NCI-H2227 treated with DMSO at 0.1 percent for 48 hours (cell line): Measurements from ENCODE around the gene KCNJ6.
"Not testable (repeated sequence)": the region's sequence is repeated elsewhere in the genome, so short reads cannot be mapped to it uniquely, and the experiment has no call there.

Source experiments
- DNase-seq: peaks from one replicate; lab custom pipeline; 2025; lab: John Stamatoyannopoulos, UW

KCNJ6 gene

DNA sequence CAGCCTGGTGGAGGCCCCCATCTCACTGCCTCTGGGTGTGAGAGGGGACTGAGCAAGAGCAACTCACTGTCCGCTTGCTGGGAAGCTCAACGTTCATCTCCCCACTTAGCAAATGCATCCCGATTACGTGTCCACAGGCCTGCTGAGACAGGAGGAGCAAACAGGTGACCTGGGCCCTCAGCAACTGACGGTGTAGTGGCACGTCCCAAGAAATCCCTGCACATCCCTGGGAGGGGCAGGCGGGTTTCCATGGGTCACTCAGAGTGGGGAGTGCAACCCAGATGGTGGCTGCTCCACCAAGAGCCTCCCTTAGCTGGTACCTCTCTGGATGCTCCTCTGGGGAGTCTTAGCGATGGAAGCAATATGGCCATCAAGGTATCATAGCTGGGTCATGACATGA is 320.3 kb downstream of the KCNJ6 start:
- DNase-seq, result no peak

DNA sequence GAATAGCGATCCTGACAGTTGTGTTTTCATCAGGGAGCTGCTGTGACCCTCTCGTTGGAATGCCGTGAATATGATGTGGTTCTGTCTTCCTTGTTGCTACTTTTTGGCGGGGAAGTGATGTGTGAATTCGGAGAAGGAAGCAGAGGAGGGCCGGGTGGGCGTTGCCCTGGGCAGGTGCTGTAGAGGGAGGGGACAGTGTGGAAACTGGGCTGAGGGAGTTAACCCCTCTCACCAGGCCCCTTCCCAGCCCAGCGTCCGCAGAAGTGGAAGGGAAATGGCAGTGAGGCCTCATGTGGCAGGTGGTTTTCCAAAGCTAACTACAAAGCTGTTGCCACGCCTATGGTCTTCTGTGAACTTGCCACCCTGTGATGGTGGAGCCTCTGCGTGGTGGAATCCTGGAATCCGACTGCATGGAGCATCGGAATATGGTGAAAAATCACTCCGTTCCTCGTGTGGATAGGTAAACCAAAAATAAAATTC is 321.7 kb downstream of the KCNJ6 start:
- no peak for DNase-seq

DNA sequence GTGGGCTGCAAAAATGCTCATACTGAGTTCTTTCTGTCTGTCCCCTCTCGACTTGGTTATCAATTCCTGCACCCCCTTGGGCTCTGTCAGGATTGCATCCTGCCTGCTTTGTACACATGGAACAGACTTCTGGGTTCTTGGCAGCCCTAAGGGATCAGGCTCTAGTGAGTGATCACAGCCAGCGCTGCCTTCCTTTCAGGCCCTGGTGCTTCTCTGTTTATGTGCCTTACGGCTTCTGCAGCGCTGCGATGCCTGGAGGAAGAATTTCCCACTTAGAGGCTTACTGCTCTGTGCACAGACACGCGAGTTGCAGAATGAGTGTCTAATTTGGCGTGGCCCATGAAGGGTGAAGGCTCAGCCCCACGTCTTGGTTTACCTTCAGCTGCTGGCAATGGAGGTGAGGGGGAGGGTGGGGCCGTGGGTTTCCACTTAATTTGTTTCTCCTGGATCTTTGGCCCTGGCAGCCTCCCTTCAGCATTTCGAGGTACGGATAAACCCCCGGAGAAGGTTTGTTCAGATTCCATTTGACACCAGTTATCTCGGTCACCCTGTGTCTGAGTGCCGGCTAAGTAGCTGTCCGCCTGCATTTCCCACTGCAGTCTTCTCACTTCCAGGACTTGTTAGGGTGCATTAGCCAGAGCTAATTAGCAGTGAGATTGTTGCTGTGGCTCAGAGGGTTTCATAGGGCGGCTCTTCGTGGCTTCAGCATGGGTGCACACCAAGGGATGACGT is 322.4 kb downstream of the KCNJ6 start:
- DNase-seq, result no peak

DNA sequence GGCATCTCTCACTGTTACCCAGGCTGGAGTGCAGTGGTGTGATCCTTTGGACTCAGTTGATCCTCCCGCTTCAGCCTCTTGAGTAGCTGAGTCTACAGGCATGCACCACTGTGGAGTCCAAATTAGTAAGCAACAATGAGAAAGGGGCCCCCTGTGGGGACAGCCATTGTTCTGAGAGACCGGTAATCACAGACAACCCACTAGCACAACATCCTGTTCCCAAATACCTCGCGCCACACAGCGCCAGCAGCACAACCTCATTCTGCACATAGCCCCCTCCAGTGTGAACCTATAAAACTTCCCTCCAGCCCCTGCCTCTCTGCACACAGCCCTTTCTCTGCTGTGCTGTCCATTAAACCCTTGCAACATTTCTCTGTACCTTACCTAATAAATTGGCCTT is 323.2 kb downstream of the KCNJ6 start:
- no peak for DNase-seq

GRCh38 chr21:37592496-37592895 is 323.8 kb downstream of the KCNJ6 start:
- no peak for DNase-seq

DNA sequence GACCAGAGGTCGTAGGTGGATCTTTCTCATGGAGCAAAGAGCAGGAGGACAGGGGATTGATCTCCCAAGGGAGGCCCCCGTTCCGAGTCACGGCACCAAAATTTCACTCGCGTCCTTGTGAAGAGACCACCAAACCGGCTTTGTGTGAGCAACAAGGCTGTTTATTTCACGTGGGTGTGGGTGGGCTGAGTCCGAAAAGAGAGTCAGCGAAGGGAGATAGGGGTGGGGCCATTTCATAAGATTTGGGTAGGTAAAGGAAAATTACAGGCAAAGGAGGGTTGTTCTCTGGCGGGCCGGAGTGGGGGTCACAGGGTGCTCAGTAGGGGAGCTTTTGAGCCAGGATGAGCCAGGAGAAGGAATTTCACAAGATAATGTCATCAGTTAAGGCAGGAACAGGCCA is 324.3 kb downstream of the KCNJ6 start:
- DNase-seq, result not testable (repeated sequence)

DNA sequence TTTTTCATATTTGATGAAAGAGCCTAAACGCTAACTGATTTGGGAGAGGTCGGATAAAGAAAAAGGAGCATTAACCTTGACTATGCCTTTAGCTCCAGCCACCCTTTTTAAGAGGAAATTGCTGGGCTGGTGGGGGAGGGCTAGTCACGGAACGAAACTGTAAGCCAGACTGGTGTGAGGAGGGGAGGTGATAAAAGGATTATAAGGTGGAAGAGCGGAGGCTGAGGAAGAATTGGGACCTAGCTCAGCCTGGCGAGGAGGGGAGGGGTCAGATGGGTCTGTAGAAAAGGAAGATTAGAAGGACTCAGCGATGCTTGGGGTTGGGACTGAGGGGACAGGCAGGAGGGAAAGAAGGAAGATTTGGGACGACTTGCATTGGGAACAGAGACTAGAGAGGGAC is 325.4 kb downstream of the KCNJ6 start:
- DNase-seq, result not testable (repeated sequence)

GRCh38 chr21:37588644-37589043 is 327.6 kb downstream of the KCNJ6 start:
- DNase-seq, result not testable (repeated sequence)

GRCh38 chr21:37587635-37588177 is 328.6 kb downstream of the KCNJ6 start:
- no peak for DNase-seq

DNA sequence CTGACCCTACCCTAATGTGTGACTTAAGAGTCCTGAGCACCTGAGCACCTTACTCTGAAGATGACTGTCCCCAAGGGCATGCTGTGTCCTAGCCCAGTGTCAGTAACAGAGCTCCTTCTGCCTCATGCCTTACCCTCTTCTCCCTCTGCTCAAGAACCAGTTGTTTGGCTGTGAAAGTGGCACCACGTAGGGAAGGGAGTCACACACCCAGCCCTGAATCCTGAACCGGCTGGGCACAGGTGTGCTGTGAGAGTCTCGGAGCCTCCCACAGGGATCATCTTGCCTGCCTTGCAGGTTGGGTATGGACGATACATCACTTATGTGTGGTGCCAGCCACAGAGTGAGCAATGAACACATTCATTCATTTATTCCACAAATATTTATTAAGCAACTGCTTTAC is 329.1 kb downstream of the KCNJ6 start:
- no peak for DNase-seq

- DNase-seq, result no peak
Measured at GRCh38 chr21:37582590-37582989, 333.7 kb downstream of the KCNJ6 start.

DNA sequence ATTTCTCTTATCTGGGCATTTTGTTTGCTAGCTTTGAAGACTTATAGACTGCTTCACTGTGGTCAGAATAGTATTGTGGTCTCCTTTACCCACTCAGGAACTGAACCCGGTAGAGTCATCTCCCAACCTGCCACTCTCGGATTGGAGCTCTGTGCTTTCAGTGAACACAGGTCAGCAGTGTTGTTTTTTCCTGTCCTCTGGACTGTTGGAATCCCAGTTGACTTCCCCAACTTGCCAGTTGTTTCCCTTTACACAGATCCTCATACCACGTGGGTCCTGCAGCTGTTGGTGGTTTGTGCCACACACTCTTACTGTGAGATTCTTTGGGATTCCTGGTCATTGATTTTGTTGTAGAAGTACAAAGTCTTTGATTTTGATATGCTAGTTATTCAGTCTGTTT is 335.6 kb downstream of the KCNJ6 start:
- DNase-seq, result no peak

- no peak for DNase-seq
Measured at GRCh38 chr21:37579356-37579755, 336.9 kb downstream of the KCNJ6 start.

DNA sequence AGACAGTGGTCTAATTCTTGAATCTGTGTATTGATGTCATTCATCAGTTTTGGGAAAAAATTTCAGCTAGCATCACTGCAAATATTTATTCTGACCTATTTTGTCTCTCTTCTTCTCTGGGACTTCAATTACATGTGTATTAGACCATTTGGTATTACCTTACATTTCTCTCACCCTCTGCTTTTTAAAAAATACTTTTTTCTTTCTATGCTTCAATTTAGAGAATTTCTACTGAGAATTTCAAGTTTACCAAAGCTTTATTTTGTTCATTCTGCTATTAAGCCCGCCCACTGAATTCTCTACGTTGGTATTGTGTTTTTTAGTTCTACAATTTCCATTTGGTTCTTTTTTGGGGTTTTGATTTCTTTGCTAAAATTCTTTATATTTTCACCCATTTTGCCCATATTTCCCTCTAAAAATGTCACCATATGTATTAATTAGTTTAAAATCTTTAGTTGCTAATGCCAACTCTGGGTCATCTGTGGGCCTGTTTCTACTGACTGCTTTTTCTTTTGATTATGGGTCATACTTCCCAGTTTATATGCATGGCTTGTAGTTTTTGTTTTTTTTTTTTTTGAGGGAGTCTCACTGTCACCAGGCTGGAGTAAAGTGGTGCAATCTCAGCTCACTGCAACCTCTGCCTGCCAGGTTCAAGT is 337.7 kb downstream of the KCNJ6 start:
- DNase-seq, result no peak

- DNase-seq, result not testable (repeated sequence)
Measured at GRCh38 chr21:37576929-37577328, 339.3 kb downstream of the KCNJ6 start.

- no peak for DNase-seq
Measured at GRCh38 chr21:37575580-37575979, 340.7 kb downstream of the KCNJ6 start.

- no peak for DNase-seq
Measured at GRCh38 chr21:37574751-37575150, 341.5 kb downstream of the KCNJ6 start.

GRCh38 chr21:37574316-37574715 is 341.9 kb downstream of the KCNJ6 start:
- no peak for DNase-seq

DNA sequence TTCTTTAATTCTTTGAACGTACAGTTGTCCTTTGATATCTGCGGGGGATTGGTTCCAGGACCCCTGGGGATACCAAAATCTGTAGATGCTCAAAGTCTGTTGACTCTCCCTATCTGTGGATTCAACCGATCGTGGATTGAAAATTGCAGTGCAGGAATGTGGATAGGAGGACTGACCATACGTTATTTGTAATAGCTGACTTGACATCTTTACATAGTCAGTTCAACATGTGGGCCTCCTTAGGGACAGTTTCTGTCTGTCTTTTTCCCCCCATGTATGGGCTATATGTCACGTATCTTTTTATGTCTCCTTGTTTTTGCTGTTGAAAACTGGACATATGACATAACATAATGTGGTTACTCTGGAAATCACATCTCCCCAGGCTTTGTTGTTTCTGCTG is 344.8 kb downstream of the KCNJ6 start:
- no peak for DNase-seq

DNA sequence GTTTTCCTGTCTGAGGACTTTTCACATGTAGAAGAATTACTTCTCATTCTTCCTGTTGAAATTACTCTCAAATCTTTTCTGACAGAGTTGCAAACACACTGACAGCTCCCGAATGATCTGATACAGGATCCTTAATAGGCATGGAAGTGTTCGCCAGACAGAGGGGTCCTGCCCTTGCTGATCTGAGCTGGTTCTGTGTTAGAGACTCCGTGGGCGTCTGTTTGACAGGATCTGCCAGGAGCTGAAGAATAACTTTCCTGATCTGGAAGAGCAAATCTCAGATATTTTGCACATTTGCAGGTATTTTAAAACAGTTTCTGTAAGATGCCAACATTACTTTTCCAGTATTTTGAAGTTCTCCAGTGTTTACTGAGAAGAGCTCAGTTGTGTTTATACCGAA is 347.3 kb downstream of the KCNJ6 start:
- DNase-seq, result no peak

DNA sequence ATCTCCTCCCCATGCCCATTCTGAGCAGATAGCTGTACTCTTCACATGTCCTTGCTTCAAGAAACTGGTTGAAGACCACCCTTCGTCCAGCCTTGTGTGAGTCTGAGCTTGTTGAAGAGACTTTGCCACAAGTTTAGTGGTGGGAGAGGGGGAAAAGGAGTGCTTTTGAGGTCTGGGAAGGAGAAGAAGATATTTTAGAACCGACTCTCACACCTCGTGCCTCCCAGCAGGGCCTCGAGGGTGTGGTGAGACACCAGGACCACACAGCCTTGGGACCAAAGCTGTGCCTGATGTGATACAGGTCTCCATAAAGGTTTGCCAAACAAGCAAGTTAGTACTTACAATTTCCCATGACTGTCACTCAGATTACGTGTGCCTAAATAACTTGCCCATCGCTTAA is 347.8 kb downstream of the KCNJ6 start:
- no peak for DNase-seq

DNA sequence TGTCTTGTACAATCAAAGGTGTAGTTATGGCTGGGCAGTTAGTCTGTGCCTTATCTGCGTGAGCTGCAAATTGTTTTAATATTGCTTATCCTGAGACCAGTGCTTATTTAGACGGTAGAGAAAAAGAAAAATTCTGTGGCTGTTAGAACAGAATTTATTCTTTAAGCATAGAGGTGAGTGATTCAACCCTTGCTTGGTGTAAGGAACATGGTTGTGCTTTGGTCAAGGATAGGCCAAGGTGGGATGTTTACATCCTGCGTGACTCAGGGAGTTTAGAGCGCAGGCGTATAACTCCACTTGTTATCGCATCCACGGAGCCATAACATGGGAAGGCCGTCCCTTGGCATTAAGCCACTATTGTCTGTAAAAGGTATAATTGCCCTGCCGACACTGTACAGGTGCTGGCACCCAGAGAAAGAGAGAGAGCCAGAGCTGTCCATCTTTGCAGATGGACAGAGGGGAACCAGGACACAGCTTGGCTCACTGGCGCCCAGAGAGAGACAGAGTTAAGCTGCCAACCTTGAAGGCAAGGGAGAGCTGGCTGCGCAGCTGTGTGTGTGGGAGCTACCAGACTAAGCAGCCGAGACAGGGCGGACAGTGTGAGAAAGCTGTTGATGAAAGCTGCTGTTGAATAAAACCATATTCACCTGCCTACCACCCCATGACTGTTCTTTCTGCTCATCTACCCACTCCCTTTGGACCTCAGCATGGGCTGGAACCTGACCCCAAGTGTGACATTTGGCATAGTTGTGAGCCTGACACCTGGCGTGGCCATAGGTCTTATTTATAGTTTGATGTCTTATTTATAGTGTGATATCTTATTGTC is 349.3 kb downstream of the KCNJ6 start:
- DNase-seq, result no peak
